Measurements from ENCODE around the gene KIFC3. TPM values are rescaled to one million over a fixed set of nuclear protein-coding genes. Genes with fewer than 3 reads are reported as not detected.

Gene KIFC3
- total and polyA plus RNA-seq, 8 donors: 41.4 to 96.8 (median 60.0) TPM

GRCh38 chr16:57736419-57737351, 65.6 kb downstream of the KIFC3 start:
- intact Hi-C loops (cut with DNase I): no loop called here
- H3K36me3 ChIP-seq: peaks cover 0 to 9% of the 10 kb centered on the region in 2 donors
- no peak for TF ChIP-seq CTCF (IDR thresholded peaks at IDR 0.05)
- H3K9me3 ChIP-seq: no peaks in the 10 kb centered on the region
- ATAC-seq (peak; percentile 29), DNase-seq (peak; percentile 54 to 70 (median 62))
- H3K4me3 ChIP-seq: peak overlapping the region; percentile 53 to 84
- H3K27me3 ChIP-seq: no peaks in the 10 kb centered on the region
- peaks cover 10 to 29% of the 10 kb centered on the region in 2 donors for H3K4me1 ChIP-seq
- peak overlapping the region; percentile 55 to 88 for H3K27ac ChIP-seq

- H3K4me3 ChIP-seq: peak within 1 kb of the TSS; percentile 59 to 84
- ATAC-seq (peak; percentile 36), DNase-seq (peak in 1 of 4 donors; percentile 24)
- peak within 1 kb of the TSS; percentile 74 to 90 for H3K27ac ChIP-seq
- H3K36me3 ChIP-seq: peaks cover 0 to 4% of the 10 kb centered on the region in 2 donors
- H3K4me1 ChIP-seq: peaks cover 10 to 29% of the 10 kb centered on the region in 2 donors
- no peaks in the 10 kb centered on the region for H3K9me3 ChIP-seq
- no peaks in the 10 kb centered on the region for H3K27me3 ChIP-seq
- intact Hi-C loops (cut with DNase I): no loop called here
- no peak for TF ChIP-seq CTCF (IDR thresholded peaks at IDR 0.05)
Observed at GRCh38 chr16:57735755-57736418, 66.4 kb downstream of the KIFC3 start, which contains the start of gene KATNB1. KATNB1 (plus strand) TSS chr16:57735770; CDS start chr16:57737244, 1,474 bp downstream.

GRCh38 chr16:57734925-57735754, 67.2 kb downstream of the KIFC3 start:
- Histone ChIP-seq H3K36me3 (peaks cover 0 to 4% of the 10 kb centered on the region in 2 donors), H3K9me3 (no peaks in the 10 kb centered on the region), H3K27me3 (no peaks in the 10 kb centered on the region), H3K27ac (peak overlapping the region; percentile 74 to 90), H3K4me3 (peak overlapping the region; percentile 59 to 84), H3K4me1 (peaks cover 10 to 29% of the 10 kb centered on the region in 2 donors)
- peak; percentile 95 to 100 (median 98) for DNase-seq
- intact Hi-C loops (cut with DNase I): no loop called here
- no peak for TF ChIP-seq CTCF (IDR thresholded peaks at IDR 0.05)
- ATAC-seq: peak; percentile 93

GRCh38 chr16:57734308-57734924, 67.9 kb downstream of the KIFC3 start:
- no peaks in the 10 kb centered on the region for H3K9me3 ChIP-seq
- no peak for TF ChIP-seq CTCF (IDR thresholded peaks at IDR 0.05)
- H3K4me1 ChIP-seq: peaks cover 10 to 29% of the 10 kb centered on the region in 2 donors
- H3K27ac ChIP-seq: peak overlapping the region; percentile 74 to 90
- H3K27me3 ChIP-seq: no peaks in the 10 kb centered on the region
- intact Hi-C loops (cut with DNase I): no loop called here
- ATAC-seq (no peak), DNase-seq (peak in 1 of 4 donors; percentile 31)
- H3K4me3 ChIP-seq: peak overlapping the region; percentile 59 to 84
- H3K36me3 ChIP-seq: peaks cover 0 to 4% of the 10 kb centered on the region in 2 donors

All from left lung (tissue), 10 donors.